ENCODE data around the gene PGA3.
"Not testable (repeated sequence)": the region's sequence is repeated elsewhere in the genome, so short reads cannot be mapped to it uniquely, and the experiment has no call there.

- TF ChIP-seq CTCF (IDR thresholded peaks at IDR 0.05; ENCODE audit: insufficient read depth, low read length); POLR2AphosphoS5 (IDR thresholded peaks at IDR 0.05; ENCODE audit: low read depth); SPI1 (IDR thresholded peaks at IDR 0.05; ENCODE audit: borderline replicate concordance, low read depth); GABPA (IDR thresholded peaks at IDR 0.05; ENCODE audit: low read depth): not testable (repeated sequence)
Measured at GRCh38 chr11:61204502-61205059, 1.3 kb downstream of the PGA3 start.

Measured in HL-60 (cell line).